PC-3 (cell line): ENCODE data around the gene SYNGR3. TPM values are rescaled to one million over a fixed set of nuclear protein-coding genes. Genes with fewer than 3 reads are reported as not detected.
A peak's percentile ranks its signal among the peaks of the same experiment; 100 is the strongest.

ENCODE experiments used
- ATAC-seq: fragments of 200-7000 bp; cut with Tn5 transposase; 2 replicates; pipeline ENCODE4 v1.9.1; 2020; ENCODE audit warnings: mild to moderate bottlenecking, moderate library complexity
- BruUV-seq: library from RNA; stranded (reverse); fragments of 400-500 nt; replicated peaks from 2 replicates; lab custom pipeline; 2021; lab: Mats Ljungman, UMichigan
- CTCF ChIA-PET: fragments of 300-600 bp; sonication (Branson Sonifier 250); formaldehyde crosslinking; loops from one replicate; lab custom pipeline; 2022; ENCODE audit warnings: antibody characterized with exemption; lab: Charles Lee
- POLR2A ChIA-PET: fragments of 300-600 bp; sonication (Branson Sonifier 250); formaldehyde crosslinking; loops from one replicate; lab custom pipeline; 2022; ENCODE audit warnings: antibody characterized with exemption; ENCODE audit not compliant: unreplicated experiment; lab: Charles Lee
- DNase-seq: peaks from one replicate; pipeline ENCODE4 v3.0.0-alpha.2; 2015
- H2AFZ ChIP-seq: fragments of 300-600 bp; sonication (generic); 2 replicates; pipeline ENCODE4 v1.6.0; 2016; ENCODE audit warnings: antibody characterized with exemption, low read length
- H3F3A ChIP-seq: fragments of 300-600 bp; sonication (generic); one replicate; pipeline ENCODE4 v1.6.0; 2017; ENCODE audit warnings: antibody characterized with exemption, low read length, control low read depth, mild to moderate bottlenecking; ENCODE audit not compliant: unreplicated experiment
- H3K27ac ChIP-seq: fragments of 300-600 bp; sonication (generic); 2 replicates; pipeline ENCODE4 v1.5.1; 2016; ENCODE audit warnings: mild to moderate bottlenecking, low read length
- H3K27me3 ChIP-seq: fragments of 300-600 bp; sonication (generic); 2 replicates; pipeline ENCODE4 v1.6.1; 2016; ENCODE audit warnings: low read length, mixed read lengths
- H3K36me3 ChIP-seq: fragments of 300-600 bp; sonication (generic); 2 replicates; pipeline ENCODE4 v1.6.1; 2016; ENCODE audit warnings: low read depth, mixed run types, low read length, mixed read lengths
- H3K4me1 ChIP-seq: fragments of 300-600 bp; sonication (generic); 2 replicates; pipeline ENCODE4 v1.5.1; 2016; ENCODE audit warnings: low read length; ENCODE audit not compliant: insufficient read depth
- H3K4me2 ChIP-seq: fragments of 300-600 bp; sonication (generic); 2 replicates; pipeline ENCODE4 v1.6.0; 2016; ENCODE audit warnings: low read length
- H3K4me3 ChIP-seq: fragments of 300-600 bp; sonication (generic); 2 replicates; pipeline ENCODE4 v1.5.1; 2016; ENCODE audit warnings: mild to moderate bottlenecking, low read length, mixed read lengths
- H3K79me2 ChIP-seq: fragments of 300-600 bp; sonication (generic); 2 replicates; pipeline ENCODE4 v1.6.1; 2017; ENCODE audit warnings: low read length, mixed read lengths
- H3K9ac ChIP-seq: fragments of 300-600 bp; sonication (generic); 2 replicates; pipeline ENCODE4 v1.6.0; 2016; ENCODE audit warnings: mild to moderate bottlenecking, low read length
- H3K9me2 ChIP-seq: fragments of 300-600 bp; sonication (generic); replicated peaks from 2 replicates; pipeline ENCODE4 v1.6.1; 2016; ENCODE audit warnings: mixed run types, low read length, mixed read lengths
- H3K9me3 ChIP-seq: fragments of 300-600 bp; sonication (generic); 2 replicates; pipeline ENCODE4 v1.6.1; 2016; ENCODE audit warnings: low read length, mixed read lengths
- H4K20me1 ChIP-seq: fragments of 300-600 bp; sonication (generic); 2 replicates; pipeline ENCODE4 v1.6.1; 2016; ENCODE audit warnings: low read length, mixed read lengths
- EZH2 ChIP-seq: fragments of 300-600 bp; sonication (generic); IDR thresholded peaks from one replicate; pipeline ENCODE4 v1.6.1; 2017; ENCODE audit warnings: antibody characterized with exemption, mild to moderate bottlenecking, low read length; ENCODE audit not compliant: unreplicated experiment
- EZH2phosphoT487 ChIP-seq: fragments of 300-600 bp; sonication (generic); IDR thresholded peaks from 2 replicates; pipeline ENCODE4 v1.6.1; 2018; ENCODE audit warnings: mild to moderate bottlenecking, antibody characterized with exemption, low read length, borderline replicate concordance
- intact Hi-C: fragments of 100-400 bp; cut with micrococcal nuclease; formaldehyde crosslinking; loops from 2 replicates; pipeline ENCODE4 v1.9.0; 2023
- total RNA-seq: library from RNA; depleted of rRNA; stranded (reverse); fragments of >200 nt; gene quantifications from 2 replicates; pipeline ENCODE4 v1.2.3, GENCODE V29; 2014
- TF ChIP-seq, protein P1 (sequence below): fragments of 300-600 bp; sonication (generic); conservative IDR thresholded peaks from 2 replicates; pipeline ENCODE4 v1.5.1; 2017; ENCODE audit warnings: antibody characterized with exemption, low read depth, mild to moderate bottlenecking, low read length

SYNGR3 gene
- total RNA-seq, 1 experiment from 2014 or later, result 1.5 TPM

DNA sequence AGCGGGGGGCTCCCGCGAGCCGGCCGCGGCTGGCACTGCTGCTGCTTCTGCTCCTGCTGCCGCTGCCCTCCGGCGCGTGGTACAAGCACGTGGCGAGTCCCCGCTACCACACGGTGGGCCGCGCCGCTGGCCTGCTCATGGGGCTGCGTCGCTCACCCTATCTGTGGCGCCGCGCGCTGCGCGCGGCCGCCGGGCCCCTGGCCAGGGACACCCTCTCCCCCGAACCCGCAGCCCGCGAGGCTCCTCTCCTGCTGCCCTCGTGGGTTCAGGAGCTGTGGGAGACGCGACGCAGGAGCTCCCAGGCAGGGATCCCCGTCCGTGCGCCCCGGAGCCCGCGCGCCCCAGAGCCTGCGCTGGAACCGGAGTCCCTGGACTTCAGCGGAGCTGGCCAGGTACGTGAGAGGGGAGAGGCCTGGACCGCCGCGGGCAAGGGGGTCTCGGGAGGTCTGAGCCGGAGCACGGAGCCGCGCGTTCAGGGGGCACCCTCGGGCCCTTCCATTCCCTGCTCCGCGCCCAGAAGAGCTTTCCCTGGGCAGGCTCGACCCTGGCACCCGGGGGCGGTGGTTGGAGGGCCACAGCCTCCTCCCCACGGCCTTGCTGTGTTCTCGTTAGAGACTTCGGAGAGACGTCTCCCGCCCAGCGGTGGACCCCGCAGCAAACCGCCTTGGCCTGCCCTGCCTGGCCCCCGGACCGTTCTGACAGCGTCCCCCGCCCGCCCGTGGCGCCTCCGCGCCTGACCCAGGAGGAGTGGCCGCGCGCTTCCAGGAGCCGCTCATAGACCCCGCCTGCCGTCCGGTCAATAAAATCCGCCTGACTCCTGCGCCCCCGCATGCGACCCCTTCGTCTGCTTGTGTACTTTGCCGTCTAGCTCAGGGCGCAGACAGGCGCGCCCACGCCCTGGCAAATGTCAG, 30.4 kb downstream of the SYNGR3 start:
- no peak overlapping the region for H3K9ac ChIP-seq
- H3K4me3 ChIP-seq, result peak overlapping the region; percentile 49
- peak overlapping the region; percentile 64 for H3K4me2 ChIP-seq
- DNase-seq (no peak), ATAC-seq (no peak)
- H4K20me1 ChIP-seq, result no peaks in the 10 kb centered on the region
- peak overlapping the region; percentile 26; the same call in 1 of the 2 replicates for H2AFZ ChIP-seq
- H3K4me1 ChIP-seq, result peaks cover 19% of the 10 kb centered on the region
- H3K9me3 ChIP-seq, result no peaks in the 10 kb centered on the region
- no peaks in the 10 kb centered on the region; the same call in 1 of the 2 replicates for H3K27me3 ChIP-seq
- no TSS peak for BruUV-seq
- no peak overlapping the region for H3K27ac ChIP-seq
- ChIA-PET POLR2A (no interaction called here), CTCF (no interaction called here)
- intact Hi-C loops, result no loop called here
- H3F3A ChIP-seq, result no peaks in the 10 kb centered on the region
- no peaks in the 10 kb centered on the region for H3K9me2 ChIP-seq
- no peaks in the 10 kb centered on the region for H3K36me3 ChIP-seq
- TF ChIP-seq, protein P1, sequence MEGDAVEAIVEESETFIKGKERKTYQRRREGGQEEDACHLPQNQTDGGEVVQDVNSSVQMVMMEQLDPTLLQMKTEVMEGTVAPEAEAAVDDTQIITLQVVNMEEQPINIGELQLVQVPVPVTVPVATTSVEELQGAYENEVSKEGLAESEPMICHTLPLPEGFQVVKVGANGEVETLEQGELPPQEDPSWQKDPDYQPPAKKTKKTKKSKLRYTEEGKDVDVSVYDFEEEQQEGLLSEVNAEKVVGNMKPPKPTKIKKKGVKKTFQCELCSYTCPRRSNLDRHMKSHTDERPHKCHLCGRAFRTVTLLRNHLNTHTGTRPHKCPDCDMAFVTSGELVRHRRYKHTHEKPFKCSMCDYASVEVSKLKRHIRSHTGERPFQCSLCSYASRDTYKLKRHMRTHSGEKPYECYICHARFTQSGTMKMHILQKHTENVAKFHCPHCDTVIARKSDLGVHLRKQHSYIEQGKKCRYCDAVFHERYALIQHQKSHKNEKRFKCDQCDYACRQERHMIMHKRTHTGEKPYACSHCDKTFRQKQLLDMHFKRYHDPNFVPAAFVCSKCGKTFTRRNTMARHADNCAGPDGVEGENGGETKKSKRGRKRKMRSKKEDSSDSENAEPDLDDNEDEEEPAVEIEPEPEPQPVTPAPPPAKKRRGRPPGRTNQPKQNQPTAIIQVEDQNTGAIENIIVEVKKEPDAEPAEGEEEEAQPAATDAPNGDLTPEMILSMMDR, result no peak
- TF ChIP-seq EZH2phosphoT487 (no peak), EZH2 (no peak)
- H3K79me2 ChIP-seq, result no peaks in the 10 kb centered on the region

DNA sequence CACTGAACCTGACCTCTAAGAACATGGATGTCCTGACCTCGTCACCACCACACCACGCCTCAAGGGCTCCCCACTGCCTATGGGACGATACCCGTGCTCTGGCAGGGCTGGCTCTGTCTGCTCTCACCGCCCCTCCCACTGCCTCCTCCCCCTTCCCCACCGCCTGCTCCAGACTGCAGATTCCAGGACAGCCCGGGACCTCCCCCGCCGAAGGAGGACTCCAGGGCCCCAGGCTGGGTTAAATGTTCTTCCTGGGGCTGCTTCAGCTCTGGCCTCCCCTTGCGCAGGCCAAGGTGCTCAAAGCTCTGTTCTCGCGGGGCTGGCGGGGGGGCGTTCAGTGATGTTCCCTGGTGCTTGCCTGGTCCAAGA, 32.9 kb downstream of the SYNGR3 start:
- no peaks in the 10 kb centered on the region for H3K9me2 ChIP-seq
- DNase-seq (peak; percentile 43), ATAC-seq (peak; percentile 49)
- peak overlapping the region; percentile 53 for H3K9ac ChIP-seq
- H3K4me1 ChIP-seq, result peaks cover 11% of the 10 kb centered on the region
- no TSS peak for BruUV-seq
- H3K4me2 ChIP-seq, result peak overlapping the region; percentile 92
- no peaks in the 10 kb centered on the region for H3F3A ChIP-seq
- H3K79me2 ChIP-seq, result peaks cover 8% of the 10 kb centered on the region
- peak overlapping the region; percentile 78 for H2AFZ ChIP-seq
- peak overlapping the region; percentile 39; the same call in 1 of the 2 replicates for H3K27ac ChIP-seq
- H3K4me3 ChIP-seq, result peak overlapping the region; percentile 62
- H3K36me3 ChIP-seq, result no peaks in the 10 kb centered on the region
- ChIA-PET CTCF (interaction anchor here (0.6 to 1.2 kb wide), 10 partner anchors 11 to 540 kb away, joined by 3 to 20 read pairs (median 10); no protein-coding TSS in a partner anchor), POLR2A (interaction anchor here (0.6 to 0.7 kb wide), 2 partner anchors 14 to 26 kb away, joined by 9 to 15 read pairs; no protein-coding TSS in a partner anchor)
- intact Hi-C loops, result loop anchor here (2.0 kb wide), 2 partner anchors 34 to 118 kb away; no protein-coding TSS in a partner anchor
- no peaks in the 10 kb centered on the region; the same call in 1 of the 2 replicates for H3K27me3 ChIP-seq
- H4K20me1 ChIP-seq, result no peaks in the 10 kb centered on the region
- no peaks in the 10 kb centered on the region for H3K9me3 ChIP-seq
- TF ChIP-seq, protein P1, result no peak
- no peak for TF ChIP-seq EZH2phosphoT487
- TF ChIP-seq EZH2, result no peak
